H7 (cell line): ENCODE data around the gene RAE1. TPM values are rescaled to one million over a fixed set of nuclear protein-coding genes. Genes with fewer than 3 reads are reported as not detected.

Experiments
- DNase-seq: peaks from one replicate; pipeline ENCODE4 v3.0.0; 2012
- H3K27me3 ChIP-seq: 2 replicates; pipeline ENCODE4 v1.6.0; 2011; ENCODE audit warnings: mild to moderate bottlenecking, low read length; ENCODE audit not compliant: control insufficient read depth, insufficient read depth
- H3K36me3 ChIP-seq: replicated peaks from 2 replicates; pipeline ENCODE4 v1.5.1; 2011; ENCODE audit warnings: low read length; ENCODE audit not compliant: control insufficient read depth, insufficient read depth
- H3K4me3 ChIP-seq: 2 replicates; pipeline ENCODE4 v1.5.1; 2011; ENCODE audit warnings: low read depth, mild to moderate bottlenecking, control low read depth, low read length, moderate library complexity; ENCODE audit not compliant: insufficient read depth
- total RNA-seq: library from RNA; depleted of rRNA; stranded (reverse); fragments of >200 nt; shearing (Covaris generic); gene quantifications from 2 replicates; pipeline ENCODE4 v1.2.3, GENCODE V29; 2014

RAE1 gene
- total RNA-seq, 1 experiment from 2014 or later = 48.2 TPM

DNA sequence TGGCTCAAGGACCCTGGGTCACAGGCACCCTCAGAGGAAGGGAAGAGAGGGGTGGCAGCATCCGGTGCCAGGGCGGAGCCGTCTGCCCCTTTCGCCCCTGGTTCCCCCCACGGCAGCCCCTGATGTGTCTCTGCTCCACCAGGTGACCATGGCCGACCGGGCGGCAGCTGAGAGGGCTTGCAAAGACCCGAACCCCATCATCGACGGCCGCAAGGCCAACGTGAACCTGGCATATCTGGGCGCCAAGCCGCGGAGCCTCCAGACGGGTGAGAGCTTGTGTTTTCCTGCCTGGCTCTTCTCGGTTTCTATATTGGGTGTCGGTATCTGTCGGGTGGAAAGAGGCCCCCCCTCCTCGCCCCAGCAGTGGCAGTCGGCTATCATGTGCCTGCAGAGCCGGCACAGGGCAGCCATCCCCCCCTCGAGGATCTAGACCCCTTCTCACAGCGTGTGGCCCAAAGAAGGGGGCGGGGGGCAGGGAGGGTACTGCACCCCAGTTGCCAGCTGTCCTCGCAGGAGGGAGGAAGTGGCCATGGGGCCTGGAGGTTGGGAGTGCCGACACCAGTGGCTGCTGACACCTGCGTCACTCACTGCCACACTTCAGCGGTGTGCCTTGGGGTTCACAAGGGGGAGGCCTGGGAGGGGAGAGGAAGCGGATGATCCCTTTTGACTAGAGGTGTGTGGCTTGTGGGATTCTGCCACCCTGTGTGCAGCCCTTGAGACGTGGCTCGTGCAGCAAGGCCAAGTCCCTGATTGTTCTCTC lies 41.6 kb downstream of the RAE1 start:
- DNase-seq = peak; percentile 67

DNA sequence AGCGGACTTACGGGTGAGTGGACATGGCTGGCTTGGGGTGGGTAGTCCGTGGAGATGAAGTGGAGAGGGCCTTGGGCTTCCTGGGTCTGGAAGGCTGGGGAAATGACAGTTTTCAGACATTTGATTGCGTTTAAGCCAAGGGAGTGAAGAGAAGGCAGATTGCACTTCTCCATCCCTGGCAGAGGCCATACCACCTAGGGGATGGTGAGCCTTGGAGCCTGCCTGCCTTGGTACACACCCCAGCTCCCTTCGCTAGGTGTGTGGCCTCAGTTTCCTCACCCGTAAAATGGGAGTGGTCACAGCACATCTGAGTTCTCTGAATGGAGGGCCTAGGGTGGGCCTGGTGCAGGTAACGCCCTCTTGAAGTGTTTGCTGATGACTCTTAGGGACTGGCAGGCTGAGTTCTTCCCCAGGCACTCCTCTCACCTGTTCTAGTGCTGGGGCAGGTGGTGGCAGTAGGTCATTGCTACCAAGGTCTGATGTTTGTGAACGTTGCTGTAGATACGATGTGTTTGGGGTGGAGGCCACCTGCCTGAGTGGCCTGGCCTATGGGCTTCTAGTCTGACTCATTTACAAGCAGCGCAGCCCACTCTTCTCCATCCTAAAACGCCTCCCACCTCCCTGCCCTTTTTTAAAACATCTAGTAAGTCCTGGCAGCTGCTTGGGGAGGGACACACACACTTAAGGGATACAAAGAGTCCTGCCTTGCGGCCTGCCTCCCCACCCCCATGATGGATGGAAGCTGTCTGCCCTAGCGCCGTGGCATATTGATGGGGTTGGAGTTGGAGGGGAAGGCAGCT lies 42.5 kb downstream of the RAE1 start:
- no peak overlapping the region for H3K4me3 ChIP-seq
- peak; percentile 36 for DNase-seq
- H3K27me3 ChIP-seq = no peaks in the 10 kb centered on the region
- H3K36me3 ChIP-seq = peaks cover 25% of the 10 kb centered on the region

More for the DNA sequence above, 41.6 kb downstream of the RAE1 start:
- H3K27me3 ChIP-seq = no peaks in the 10 kb centered on the region
- H3K4me3 ChIP-seq = peak overlapping the region; percentile 84
- H3K36me3 ChIP-seq = peaks cover 23% of the 10 kb centered on the region

- H3K27me3 ChIP-seq = no peaks in the 10 kb centered on the region
- peaks cover 26% of the 10 kb centered on the region for H3K36me3 ChIP-seq
- DNase-seq = peak; percentile 60
- no peak overlapping the region for H3K4me3 ChIP-seq
Measured at GRCh38 chr20:57394121-57395082, 43.3 kb downstream of the RAE1 start.

GRCh38 chr20:57395111-57395966 lies 44.3 kb downstream of the RAE1 start:
- Histone ChIP-seq H3K4me3 (no peak overlapping the region), H3K36me3 (peaks cover 26% of the 10 kb centered on the region), H3K27me3 (no peaks in the 10 kb centered on the region)
- peak; percentile 92 for DNase-seq

- Histone ChIP-seq H3K27me3 (no peaks in the 10 kb centered on the region), H3K36me3 (peaks cover 28% of the 10 kb centered on the region), H3K4me3 (no peak overlapping the region)
- DNase-seq = no peak
Measured at GRCh38 chr20:57396212-57396983, 45.3 kb downstream of the RAE1 start.

DNA sequence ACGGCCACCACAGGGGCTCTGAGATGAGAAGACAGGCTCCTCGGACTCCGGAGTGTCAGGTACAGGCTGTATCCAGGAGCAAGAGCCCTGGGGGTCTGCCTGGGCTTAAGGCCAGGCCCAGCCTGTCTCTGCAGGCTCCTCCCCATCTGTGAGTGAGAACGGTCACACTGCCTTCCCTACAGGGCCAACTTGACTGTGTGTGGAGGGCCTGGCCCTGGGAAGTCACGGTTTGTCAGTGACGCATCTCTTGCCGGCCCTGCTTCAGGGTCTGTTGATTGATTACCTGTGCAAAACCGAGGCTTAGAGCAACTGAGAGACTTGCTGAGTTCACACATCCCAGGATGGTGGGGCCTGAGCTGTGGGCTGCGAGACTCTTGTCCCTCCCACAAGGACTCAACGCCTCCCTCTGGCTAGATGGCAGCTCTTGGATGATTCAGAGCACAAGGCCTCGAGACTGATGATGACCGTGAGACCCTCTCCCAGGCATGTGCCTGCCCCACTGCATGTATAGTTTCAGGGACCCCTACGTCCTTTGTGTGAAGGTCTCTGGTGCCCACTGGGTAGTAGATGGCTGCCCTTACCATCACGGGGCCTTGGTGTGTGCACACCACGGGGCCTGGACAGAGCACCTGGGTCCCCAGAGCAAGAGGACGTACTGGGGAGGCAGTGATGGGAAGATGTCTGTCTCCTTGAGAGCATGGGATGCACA lies 46.1 kb downstream of the RAE1 start:
- Histone ChIP-seq H3K27me3 (no peaks in the 10 kb centered on the region), H3K4me3 (no peak overlapping the region), H3K36me3 (peaks cover 28% of the 10 kb centered on the region)
- no peak for DNase-seq

DNA sequence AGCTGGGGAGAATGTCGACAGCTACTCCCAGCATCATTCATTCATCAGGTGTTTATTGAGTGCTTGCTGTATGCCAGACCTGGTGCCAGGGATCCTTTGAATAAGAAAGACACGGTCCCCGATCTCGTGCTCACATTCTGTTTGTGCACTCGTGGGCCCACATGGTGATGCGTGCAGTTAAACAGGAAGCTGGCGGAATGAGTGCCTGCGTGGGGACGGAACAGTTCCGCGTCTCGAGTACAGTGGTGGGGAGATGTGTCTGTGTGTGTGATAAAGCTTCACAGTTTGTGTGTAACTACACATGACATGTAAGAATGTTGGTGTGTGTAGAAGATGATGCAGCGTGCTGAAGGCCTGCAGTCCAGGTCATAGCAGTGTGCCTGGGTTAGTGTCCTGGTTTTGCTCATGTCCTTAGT lies 46.6 kb downstream of the RAE1 start:
- no peaks in the 10 kb centered on the region for H3K27me3 ChIP-seq
- H3K4me3 ChIP-seq = no peak overlapping the region
- peaks cover 28% of the 10 kb centered on the region for H3K36me3 ChIP-seq
- no peak for DNase-seq

- DNase-seq = peak; percentile 50
- Histone ChIP-seq H3K36me3 (peaks cover 24% of the 10 kb centered on the region), H3K4me3 (no peak overlapping the region), H3K27me3 (no peaks in the 10 kb centered on the region)
Measured at GRCh38 chr20:57398231-57398821, 47.3 kb downstream of the RAE1 start.

GRCh38 chr20:57398901-57399535 lies 48.0 kb downstream of the RAE1 start:
- Histone ChIP-seq H3K36me3 (peaks cover 19% of the 10 kb centered on the region), H3K4me3 (no peak overlapping the region), H3K27me3 (no peaks in the 10 kb centered on the region)
- peak; percentile 51 for DNase-seq

DNA sequence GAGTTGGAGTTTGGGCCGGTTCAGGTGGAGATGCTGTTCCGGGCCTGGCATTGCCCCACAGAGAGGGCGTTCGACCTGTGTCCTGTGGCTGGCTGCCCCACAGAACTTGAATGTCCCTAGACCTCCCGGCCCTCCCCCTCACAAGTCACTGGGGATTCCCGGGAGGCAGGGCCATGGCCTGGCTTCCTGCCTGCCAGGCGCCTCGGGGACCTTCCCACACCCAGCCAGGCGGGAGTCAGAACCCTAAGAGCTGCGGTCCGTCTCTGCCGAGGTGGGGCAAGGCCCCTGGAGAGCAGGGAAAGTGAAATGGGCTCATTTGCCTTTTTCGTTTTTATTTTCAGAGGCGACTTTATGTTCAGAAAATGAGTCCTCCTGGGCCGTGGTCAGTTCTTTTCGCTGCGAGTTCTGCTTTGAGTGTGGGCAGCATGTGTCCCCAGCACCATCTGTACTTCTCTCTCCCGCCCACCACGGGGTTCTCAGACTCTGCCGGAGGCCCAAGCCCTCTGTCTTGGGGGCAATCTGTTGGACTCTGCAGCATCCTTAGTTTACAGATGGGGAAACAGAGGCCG lies 48.6 kb downstream of the RAE1 start:
- peak; percentile 62 for DNase-seq
- Histone ChIP-seq H3K27me3 (no peaks in the 10 kb centered on the region), H3K4me3 (no peak overlapping the region), H3K36me3 (peaks cover 19% of the 10 kb centered on the region)

- DNase-seq = peak; percentile 79
- peaks cover 19% of the 10 kb centered on the region for H3K36me3 ChIP-seq
- H3K4me3 ChIP-seq = no peak overlapping the region
- H3K27me3 ChIP-seq = no peaks in the 10 kb centered on the region
Measured at GRCh38 chr20:57400231-57400701, 49.2 kb downstream of the RAE1 start.
